H9 (cell line): Measurements from ENCODE around the gene ALAS1. TPM values are rescaled to one million over a fixed set of nuclear protein-coding genes. Genes with fewer than 3 reads are reported as not detected.

ENCODE experiments used
- DNase-seq: peaks from one replicate; pipeline ENCODE4 v3.0.0-alpha.2; 2017
- H2AFZ ChIP-seq: one replicate; pipeline ENCODE4 v1.6.1; 2013; ENCODE audit warnings: mild to moderate bottlenecking, low read length, control low read depth, moderate library complexity
- H2AK5ac ChIP-seq: 2 replicates; pipeline ENCODE4 v1.6.1; 2013; ENCODE audit warnings: low read length, control low read depth, mixed read lengths; ENCODE audit not compliant: insufficient read length
- H2BK120ac ChIP-seq: one replicate; pipeline ENCODE4 v1.6.1; 2013; ENCODE audit warnings: low read depth, mild to moderate bottlenecking, low read length, control low read depth, inconsistent platforms; ENCODE audit not compliant: poor library complexity, severe bottlenecking
- H2BK12ac ChIP-seq: 2 replicates; pipeline ENCODE4 v1.6.1; 2013; ENCODE audit warnings: low read length, control low read depth, mixed read lengths, low read depth; ENCODE audit not compliant: insufficient read length
- H2BK15ac ChIP-seq: 2 replicates; pipeline ENCODE4 v1.6.1; 2013; ENCODE audit warnings: low read depth, low read length, control low read depth
- H2BK20ac ChIP-seq: one replicate; pipeline ENCODE4 v1.6.1; 2013; ENCODE audit warnings: low read depth, mild to moderate bottlenecking, low read length, control low read depth, inconsistent platforms; ENCODE audit not compliant: poor library complexity, severe bottlenecking
- H2BK5ac ChIP-seq: 2 replicates; pipeline ENCODE4 v1.6.1; 2013; ENCODE audit warnings: low read length, control low read depth, mixed read lengths; ENCODE audit not compliant: insufficient read length
- H3K14ac ChIP-seq: 2 replicates; pipeline ENCODE4 v1.6.1; 2013; ENCODE audit warnings: low read length, control low read depth; ENCODE audit not compliant: insufficient read depth
- H3K18ac ChIP-seq: 2 replicates; pipeline ENCODE4 v1.6.1; 2013; ENCODE audit warnings: low read depth, mild to moderate bottlenecking, mixed read lengths, low read length, control low read depth; ENCODE audit not compliant: insufficient read length
- H3K23ac ChIP-seq: 2 replicates; pipeline ENCODE4 v1.6.1; 2013; ENCODE audit warnings: low read length, control low read depth, mixed read lengths, low read depth; ENCODE audit not compliant: insufficient read length
- H3K23me2 ChIP-seq: 2 replicates; pipeline ENCODE4 v1.6.1; 2013; ENCODE audit warnings: low read depth, mild to moderate bottlenecking, mixed read lengths, low read length, control low read depth; ENCODE audit not compliant: insufficient read length, poor library complexity, severe bottlenecking
- H3K27ac ChIP-seq: 2 replicates; pipeline ENCODE4 v1.5.1; 2013; ENCODE audit warnings: low read length, control low read depth, mixed read lengths, low read depth; ENCODE audit not compliant: insufficient read length
- H3K27me3 ChIP-seq: 2 replicates; pipeline ENCODE4 v1.6.1; 2013; ENCODE audit warnings: low read length, control low read depth, inconsistent platforms; ENCODE audit not compliant: insufficient read depth
- H3K4ac ChIP-seq: 2 replicates; pipeline ENCODE4 v1.6.1; 2013; ENCODE audit warnings: low read depth, mild to moderate bottlenecking, control low read depth, inconsistent platforms, low read length, moderate library complexity
- H3K4me1 ChIP-seq: 2 replicates; pipeline ENCODE4 v1.6.1; 2013; ENCODE audit warnings: low read length, control low read depth, inconsistent platforms; ENCODE audit not compliant: insufficient read depth
- H3K4me2 ChIP-seq: 2 replicates; pipeline ENCODE4 v1.6.1; 2013; ENCODE audit warnings: low read length, control low read depth, mixed read lengths; ENCODE audit not compliant: insufficient read length, insufficient read depth
- H3K56ac ChIP-seq: 2 replicates; pipeline ENCODE4 v1.6.1; 2013; ENCODE audit warnings: low read depth, mild to moderate bottlenecking, mixed read lengths, low read length, control low read depth; ENCODE audit not compliant: insufficient read length
- H3K79me1 ChIP-seq: 2 replicates; pipeline ENCODE4 v1.6.1; 2013; ENCODE audit warnings: low read depth, mild to moderate bottlenecking, moderate library complexity, low read length, control low read depth, inconsistent platforms; ENCODE audit not compliant: insufficient read depth, poor library complexity, severe bottlenecking
- H3K79me2 ChIP-seq: 2 replicates; pipeline ENCODE4 v1.6.1; 2013; ENCODE audit warnings: low read length, control low read depth, inconsistent platforms; ENCODE audit not compliant: insufficient read depth
- H3K9ac ChIP-seq: 2 replicates; pipeline ENCODE4 v1.6.1; 2013; ENCODE audit warnings: low read length, control low read depth, mixed read lengths; ENCODE audit not compliant: insufficient read length; ENCODE audit errors: extremely low read depth
- H3K9me3 ChIP-seq: one replicate; pipeline ENCODE4 v1.6.1; 2013; ENCODE audit warnings: low read depth, low read length, inconsistent platforms; ENCODE audit not compliant: control insufficient read depth
- H3T11ph ChIP-seq: one replicate; pipeline ENCODE4 v1.6.1; 2013; ENCODE audit warnings: mild to moderate bottlenecking, low read length, control low read depth, inconsistent platforms
- H4K20me1 ChIP-seq: one replicate; pipeline ENCODE4 v1.6.1; 2013; ENCODE audit not compliant: control insufficient read depth, insufficient read length, insufficient read depth
- H4K5ac ChIP-seq: 2 replicates; pipeline ENCODE4 v1.6.1; 2013; ENCODE audit warnings: low read depth, mild to moderate bottlenecking, mixed read lengths, low read length, control low read depth; ENCODE audit not compliant: insufficient read length
- H4K8ac ChIP-seq: replicated peaks from 2 replicates; pipeline ENCODE4 v1.6.1; 2013; ENCODE audit warnings: low read length, control low read depth, mixed read lengths, low read depth; ENCODE audit not compliant: insufficient read length
- H4K91ac ChIP-seq: 2 replicates; pipeline ENCODE4 v1.6.1; 2013; ENCODE audit warnings: low read depth, mild to moderate bottlenecking, moderate library complexity, mixed read lengths, low read length, control low read depth; ENCODE audit not compliant: insufficient read length
- H3K27ac Mint-ChIP-seq, 3 experiments: 2 replicates in 2 of 3; 3 replicates in 1 of 3; pipeline ENCODE4 v1.8.0; 2020 to 2021; ENCODE audit warnings: mixed read lengths in 3 of 3, mild to moderate bottlenecking in 1 of 3, moderate library complexity in 1 of 3
- H3K27me3 Mint-ChIP-seq: 2 replicates; pipeline ENCODE4 v1.8.0; 2021; ENCODE audit warnings: low read depth, mild to moderate bottlenecking, moderate library complexity, mixed read lengths
- H3K36me3 Mint-ChIP-seq, 3 experiments: 2 replicates in 2 of 3; 3 replicates in 1 of 3; pipeline ENCODE4 v1.8.0; 2020 to 2021; ENCODE audit warnings: low read depth in 3 of 3, mixed read lengths in 3 of 3; ENCODE audit not compliant: insufficient read depth in 1 of 3
- H3K4me1 Mint-ChIP-seq, 2 experiments: 2 replicates each; pipeline ENCODE4 v1.8.0; 2020; ENCODE audit warnings: mixed read lengths in 2 of 2
- H3K4me3 Mint-ChIP-seq, 2 experiments: 2 replicates in 1 of 2; 3 replicates in 1 of 2; pipeline ENCODE4 v1.8.0; 2020 to 2021; ENCODE audit warnings: mild to moderate bottlenecking in 2 of 2, mixed read lengths in 2 of 2, moderate library complexity in 1 of 2
- H3K9me3 Mint-ChIP-seq, 2 experiments: 2 replicates in 1 of 2; 3 replicates in 1 of 2; pipeline ENCODE4 v1.8.0; 2020; ENCODE audit warnings: mild to moderate bottlenecking in 2 of 2, mixed read lengths in 2 of 2, moderate library complexity in 1 of 2
- CTCF ChIP-seq: fragments of 200-600 bp; sonication (generic); conservative IDR thresholded peaks from 3 replicates; pipeline ENCODE4 v1.8.0; 2021; ENCODE audit warnings: antibody characterized with exemption, mild to moderate bottlenecking
- WGBS: extraction: QIAGEN DNeasy Blood & Tissue Kit; methylation state at CpG from one replicate; pipeline ENCODE4 v1.1.7; 2013; ENCODE audit warnings: missing lambda C conversion rate, low lambda C conversion rate, mixed read lengths; ENCODE audit not compliant: insufficient read length; ENCODE audit errors: extremely low coverage; 5-methylcytosine and 5-hydroxymethylcytosine counted together
- total RNA-seq: library from RNA; stranded (reverse); gene quantifications from 2 replicates; pipeline ENCODE4 v1.2.1, GENCODE V29; 2021

Gene ALAS1
- total RNA-seq, 1 experiment from 2014 or later = 39.1 TPM

- Histone ChIP-seq H3K23ac (no peak overlapping the region), H3K18ac (no peak overlapping the region), H2AFZ (no peak overlapping the region), H2BK12ac (no peak overlapping the region), H4K91ac (no peak overlapping the region), H2BK15ac (no peak overlapping the region), H4K5ac (no peak overlapping the region), H3T11ph (no peak overlapping the region), H3K4me2 (no peak overlapping the region), H2BK120ac (no peak overlapping the region), H3K79me2 (no peaks in the 10 kb centered on the region), H3K9ac (no peak overlapping the region), H2AK5ac (no peak overlapping the region), H2BK5ac (no peak overlapping the region), H3K27ac (no peak overlapping the region), H4K20me1 (no peaks in the 10 kb centered on the region), H3K23me2 (peaks cover 7% of the 10 kb centered on the region), H3K79me1 (no peaks in the 10 kb centered on the region), H3K9me3 (no peaks in the 10 kb centered on the region), H3K14ac (no peak overlapping the region), H2BK20ac (no peak overlapping the region), H3K4ac (no peak overlapping the region), H4K8ac (no peak overlapping the region), H3K56ac (no peak overlapping the region), H3K27me3 (no peaks in the 10 kb centered on the region; the same call in 1 of the 2 replicates), H3K4me1 (no peaks in the 10 kb centered on the region)
- no peak for DNase-seq
- no peaks in the 10 kb centered on the region for H3K9me3 Mint-ChIP-seq
- no peak overlapping the region for H3K4me3 Mint-ChIP-seq
- H3K27me3 Mint-ChIP-seq = peaks cover 12% of the 10 kb centered on the region
- no peak overlapping the region for H3K27ac Mint-ChIP-seq
- WGBS = no CpG with 5 or more reads among the region's 3 CpGs
- TF ChIP-seq CTCF = no peak
- H3K4me1 Mint-ChIP-seq = peaks cover 19 to 26% of the 10 kb centered on the region in 2 experiments
- H3K36me3 Mint-ChIP-seq = peaks cover 5 to 14% (median 8%) of the 10 kb centered on the region in 3 experiments; a peak in 6 of 7 replicates
Measured at GRCh38 chr3:52195291-52195597, 2.7 kb upstream of the ALAS1 start.
